Neural cell (in vitro differentiated cells): Measurements from ENCODE around the gene ELK3. TPM values are rescaled to one million over a fixed set of nuclear protein-coding genes. Genes with fewer than 3 reads are reported as not detected.

Source experiments
- H2AFZ ChIP-seq: fragments of 200-600, 300-800 bp; sonication (generic), shearing (Covaris generic); 2 replicates; pipeline ENCODE4 v1.6.0; 2014; ENCODE audit warnings: low read depth, mild to moderate bottlenecking, antibody characterized with exemption, low read length, moderate library complexity
- H3F3A ChIP-seq: fragments of 200-600 bp; shearing (Covaris generic); 2 replicates; pipeline ENCODE4 v1.6.1; 2016; ENCODE audit warnings: mild to moderate bottlenecking, moderate library complexity, mixed read lengths, antibody characterized with exemption, low read length; ENCODE audit not compliant: insufficient read depth, poor library complexity, severe bottlenecking
- H3K27ac ChIP-seq: fragments of 200-600, 300-800 bp; sonication (generic), shearing (Covaris generic); 2 replicates; pipeline ENCODE4 v1.5.1; 2014; ENCODE audit warnings: mild to moderate bottlenecking, low read length, moderate library complexity
- H3K27me3 ChIP-seq: fragments of 300-800, 200-600 bp; sonication (generic), shearing (Covaris generic); 2 replicates; pipeline ENCODE4 v1.6.0; 2014; ENCODE audit warnings: mild to moderate bottlenecking, low read depth, low read length, moderate library complexity; ENCODE audit not compliant: insufficient read depth
- H3K36me3 ChIP-seq: fragments of 300-800, 200-600 bp; sonication (generic), shearing (Covaris generic); 2 replicates; pipeline ENCODE4 v1.5.1; 2014; ENCODE audit warnings: mild to moderate bottlenecking, antibody characterized with exemption, low read length, moderate library complexity; ENCODE audit not compliant: insufficient read depth
- H3K4me2 ChIP-seq: fragments of 300-800, 200-600 bp; sonication (generic), shearing (Covaris generic); 2 replicates; pipeline ENCODE4 v1.6.0; 2014; ENCODE audit warnings: mild to moderate bottlenecking, low read length
- H3K4me3 ChIP-seq: fragments of 300-800, 200-600 bp; sonication (generic), shearing (Covaris generic); 2 replicates; pipeline ENCODE4 v1.5.1; 2014; ENCODE audit warnings: mild to moderate bottlenecking, low read length, moderate library complexity
- H3K79me2 ChIP-seq: fragments of 200-600 bp; shearing (Covaris generic); replicated peaks from 2 replicates; pipeline ENCODE4 v1.6.0; 2014; ENCODE audit warnings: mild to moderate bottlenecking, low read length, moderate library complexity; ENCODE audit not compliant: insufficient read depth
- H3K9ac ChIP-seq: fragments of 300-800, 200-600 bp; sonication (generic), shearing (Covaris generic); 2 replicates; pipeline ENCODE4 v1.6.1; 2016; ENCODE audit warnings: mild to moderate bottlenecking, low read length, mixed read lengths
- H3K9me2 ChIP-seq: fragments of 200-600 bp; shearing (Covaris generic); 2 replicates; pipeline ENCODE4 v1.6.1; 2016; ENCODE audit warnings: mild to moderate bottlenecking, low read length, mixed read lengths; ENCODE audit not compliant: insufficient read depth
- H3K9me3 ChIP-seq: fragments of 200-600, 300-800 bp; sonication (generic), shearing (Covaris generic); 2 replicates; pipeline ENCODE4 v1.6.1; 2016; ENCODE audit warnings: mild to moderate bottlenecking, mixed run types, low read length, moderate library complexity, mixed read lengths
- H4K20me1 ChIP-seq: fragments of 200-600 bp; shearing (Covaris generic); 2 replicates; pipeline ENCODE4 v1.6.1; 2016; ENCODE audit warnings: mild to moderate bottlenecking, mixed run types; ENCODE audit not compliant: insufficient read depth
- CTCF ChIP-seq: fragments of 450-650 bp; IDR thresholded peaks from 2 replicates; pipeline ENCODE4 v1.5.1; 2014; ENCODE audit warnings: antibody characterized with exemption, mild to moderate bottlenecking, moderate library complexity; ENCODE audit not compliant: poor library complexity, severe bottlenecking
- EP300 ChIP-seq: fragments of 450-650 bp; conservative IDR thresholded peaks from 2 replicates; pipeline ENCODE4 v1.6.1; 2014; ENCODE audit warnings: antibody characterized with exemption, mild to moderate bottlenecking, moderate library complexity; ENCODE audit not compliant: poor library complexity, severe bottlenecking
- EZH2 ChIP-seq: fragments of 200-600, 300-800 bp; shearing (Covaris generic), sonication (generic); IDR thresholded peaks from 2 replicates; pipeline ENCODE4 v1.6.1; 2014; ENCODE audit warnings: antibody characterized with exemption, low read length, borderline replicate concordance, mild to moderate bottlenecking; ENCODE audit not compliant: insufficient read depth, poor library complexity, severe bottlenecking
- MXI1 ChIP-seq: fragments of 450-650 bp; conservative IDR thresholded peaks from 2 replicates; pipeline ENCODE4 v1.6.1; 2014; ENCODE audit warnings: antibody characterized with exemption, mild to moderate bottlenecking; ENCODE audit not compliant: poor library complexity, severe bottlenecking
- POLR2AphosphoS5 ChIP-seq: IDR thresholded peaks from 2 replicates; pipeline ENCODE4 v1.6.1; 2012
- RAD21 ChIP-seq: fragments of 450-650 bp; conservative IDR thresholded peaks from 2 replicates; pipeline ENCODE4 v1.6.1; 2014; ENCODE audit warnings: antibody characterized with exemption, mild to moderate bottlenecking, moderate library complexity
- REST ChIP-seq: IDR thresholded peaks from 2 replicates; pipeline ENCODE4 v1.6.1; 2012; ENCODE audit warnings: borderline replicate concordance
- SMC3 ChIP-seq: fragments of 450-650 bp; conservative IDR thresholded peaks from 2 replicates; pipeline ENCODE4 v1.6.1; 2014; ENCODE audit warnings: antibody characterized with exemption, mild to moderate bottlenecking, moderate library complexity; ENCODE audit not compliant: poor library complexity
- TAF1 ChIP-seq: IDR thresholded peaks from 2 replicates; pipeline ENCODE4 v1.6.1; 2012; ENCODE audit warnings: low read depth
- polyA plus RNA-seq: library from polyadenylated mRNA; depleted of rRNA; stranded (reverse); fragments of >200 nt; gene quantifications from 2 replicates; pipeline ENCODE4 v1.2.3, GENCODE V29; 2014

ELK3 gene
- polyA plus RNA-seq, 1 donor from 2014 or later = 0.10 TPM

GRCh38 chr12:96263449-96263902, 69.3 kb downstream of the ELK3 start:
- H4K20me1 ChIP-seq = no peaks in the 10 kb centered on the region
- no peaks in the 10 kb centered on the region for H3K9me2 ChIP-seq
- H3K9ac ChIP-seq = no peak overlapping the region
- H3K36me3 ChIP-seq = no peaks in the 10 kb centered on the region
- H3K4me2 ChIP-seq = no peak overlapping the region
- H2AFZ ChIP-seq = no peak overlapping the region
- H3F3A ChIP-seq = no peaks in the 10 kb centered on the region
- no peaks in the 10 kb centered on the region for H3K9me3 ChIP-seq
- no peaks in the 10 kb centered on the region for H3K27me3 ChIP-seq
- TF ChIP-seq EZH2 (no peak), CTCF (no peak), SMC3 (no peak), TAF1 (no peak), RAD21 (no peak), POLR2AphosphoS5 (no peak), REST (no peak), EP300 (no peak), MXI1 (no peak)
- no peak overlapping the region for H3K27ac ChIP-seq
- no peaks in the 10 kb centered on the region for H3K79me2 ChIP-seq
- H3K4me3 ChIP-seq = no peak overlapping the region

GRCh38 chr12:96265400-96265799, 71.2 kb downstream of the ELK3 start:
- Histone ChIP-seq H2AFZ (no peak overlapping the region), H3K36me3 (no peaks in the 10 kb centered on the region), H3K4me3 (no peak overlapping the region), H3K9me3 (no peaks in the 10 kb centered on the region), H3K27me3 (no peaks in the 10 kb centered on the region), H3K4me2 (no peak overlapping the region), H3K79me2 (no peaks in the 10 kb centered on the region), H3K9me2 (no peaks in the 10 kb centered on the region), H3F3A (no peaks in the 10 kb centered on the region), H3K9ac (no peak overlapping the region), H4K20me1 (no peaks in the 10 kb centered on the region), H3K27ac (no peak overlapping the region)
- TF ChIP-seq EP300 (no peak), MXI1 (no peak), TAF1 (no peak), CTCF (no peak), POLR2AphosphoS5 (no peak), SMC3 (no peak), EZH2 (no peak), RAD21 (no peak), REST (no peak)
